TTC549 (cell line): ENCODE measurements around the gene ASCL5.

Experiments
- FAIRE-seq: peaks from 2 replicates; lab custom pipeline; 2012; peaks lifted over from hg19 to GRCh38; lab: Jason Lieb, UNC

Gene ASCL5

GRCh38 chr1:201136355-201137023, 9.5 kb upstream of the ASCL5 start:
- FAIRE-seq: no peak

GRCh38 chr1:201134405-201134804, 7.4 kb upstream of the ASCL5 start:
- no peak for FAIRE-seq

GRCh38 chr1:201131398-201131797, 4.4 kb upstream of the ASCL5 start:
- FAIRE-seq: no peak

GRCh38 chr1:201128962-201129361, 2.0 kb upstream of the ASCL5 start:
- FAIRE-seq: no peak

GRCh38 chr1:201128476-201128875, 1.5 kb upstream of the ASCL5 start:
- no peak for FAIRE-seq

DNA sequence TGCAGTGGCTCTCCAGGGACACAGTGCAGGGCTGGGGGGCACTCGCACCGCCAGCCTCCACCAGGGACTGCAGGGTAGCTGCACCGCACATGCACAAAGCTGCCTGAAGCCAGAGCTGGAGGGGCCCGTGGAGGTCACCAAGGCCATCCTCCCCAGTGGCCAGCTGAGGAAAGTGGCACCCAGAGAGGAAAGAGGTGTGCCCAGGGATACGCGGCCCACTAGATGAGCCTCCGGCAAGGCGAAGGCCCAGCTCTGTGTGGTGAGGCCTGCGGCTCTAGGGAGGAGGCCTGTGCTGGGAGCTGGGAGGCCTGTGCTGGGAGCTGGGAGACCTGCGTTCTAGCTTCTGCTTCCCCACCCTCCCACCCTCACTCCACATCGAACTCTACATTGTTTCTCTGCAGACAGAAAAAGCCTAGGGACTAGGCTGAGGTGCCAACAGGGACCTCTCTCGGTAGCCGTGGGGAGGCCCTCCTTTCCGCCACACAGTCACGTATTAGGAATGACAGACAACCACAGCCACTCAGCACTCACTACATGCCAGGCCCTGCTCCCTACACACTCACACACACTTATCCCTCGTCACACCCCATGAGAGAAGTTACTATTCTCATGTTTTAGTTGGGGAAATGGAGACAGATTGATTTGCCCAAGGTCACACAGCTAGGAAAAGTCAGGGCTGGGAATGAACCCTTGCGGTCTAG, 921 bp upstream of the ASCL5 start:
- FAIRE-seq: no peak

GRCh38 chr1:201126463-201126831, 537 bp downstream of the ASCL5 start:
- FAIRE-seq: no peak

DNA sequence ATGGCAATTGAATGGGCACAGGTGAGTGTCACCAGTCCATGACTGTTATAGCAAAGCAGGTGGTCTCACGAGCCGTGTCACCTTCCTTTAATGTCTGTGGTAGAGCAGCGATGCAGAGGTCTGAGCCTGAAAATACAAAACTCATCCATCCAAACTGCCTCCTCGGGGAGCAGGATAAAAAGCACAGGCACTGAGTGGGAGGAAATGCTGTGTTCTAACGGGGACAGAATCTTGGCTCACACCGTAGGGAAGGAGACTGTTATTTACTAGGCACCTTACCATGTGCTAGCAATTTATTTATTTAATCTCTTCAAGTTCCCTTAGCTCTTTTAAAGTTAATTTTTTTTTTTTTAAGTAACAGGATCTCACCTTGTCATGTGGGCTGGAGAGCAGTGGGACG, 1.2 kb downstream of the ASCL5 start:
- no peak for FAIRE-seq

DNA sequence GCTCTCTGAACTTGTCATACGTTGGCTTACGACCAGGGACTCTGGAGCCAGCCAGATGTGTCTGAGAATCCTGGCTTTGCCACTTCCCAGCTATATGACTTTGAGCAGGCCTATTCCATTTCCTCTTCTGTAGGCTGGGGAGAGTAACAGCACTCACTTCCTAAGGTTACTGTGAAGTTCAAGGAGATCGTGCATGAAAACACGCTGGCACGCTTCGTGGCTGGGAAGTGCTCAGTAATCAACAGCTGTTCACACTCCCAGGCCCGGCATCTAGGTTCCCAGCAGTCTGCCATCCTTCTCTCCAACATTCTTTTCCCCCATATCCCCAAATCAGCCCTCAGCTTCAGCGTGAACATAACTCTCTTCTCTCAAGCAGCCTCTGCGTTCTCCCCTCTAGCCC, 2.0 kb downstream of the ASCL5 start:
- no peak for FAIRE-seq

GRCh38 chr1:201123866-201124265, 3.1 kb downstream of the ASCL5 start:
- FAIRE-seq: no peak

- FAIRE-seq: no peak
These were observed 4.5 kb downstream of the ASCL5 start for GRCh38 chr1:201122321-201122957.

GRCh38 chr1:201119206-201120197, 7.5 kb downstream of the ASCL5 start:
- peak; percentile 89 for FAIRE-seq

DNA sequence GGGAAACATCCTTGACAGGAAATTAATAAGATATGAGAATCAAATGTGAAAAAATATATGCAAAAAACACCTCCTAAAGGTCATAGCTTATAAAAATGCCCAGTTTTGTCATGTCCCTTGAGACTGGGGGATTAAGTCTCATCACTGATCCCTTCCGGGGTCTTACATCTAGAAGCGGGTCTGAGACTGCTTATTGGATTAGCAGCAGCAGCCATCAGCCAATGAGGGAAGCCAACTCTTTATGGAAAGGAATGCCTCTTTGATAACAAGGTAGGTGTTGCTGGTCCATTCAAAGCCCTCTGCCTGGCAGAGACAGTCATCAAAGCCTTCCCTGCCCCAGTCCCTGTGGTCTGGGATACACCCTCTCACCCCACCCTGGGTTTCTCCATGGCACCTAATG, 10.9 kb downstream of the ASCL5 start:
- no peak for FAIRE-seq

- no peak for FAIRE-seq
These were observed 11.5 kb downstream of the ASCL5 start for GRCh38 chr1:201115390-201115937.

DNA sequence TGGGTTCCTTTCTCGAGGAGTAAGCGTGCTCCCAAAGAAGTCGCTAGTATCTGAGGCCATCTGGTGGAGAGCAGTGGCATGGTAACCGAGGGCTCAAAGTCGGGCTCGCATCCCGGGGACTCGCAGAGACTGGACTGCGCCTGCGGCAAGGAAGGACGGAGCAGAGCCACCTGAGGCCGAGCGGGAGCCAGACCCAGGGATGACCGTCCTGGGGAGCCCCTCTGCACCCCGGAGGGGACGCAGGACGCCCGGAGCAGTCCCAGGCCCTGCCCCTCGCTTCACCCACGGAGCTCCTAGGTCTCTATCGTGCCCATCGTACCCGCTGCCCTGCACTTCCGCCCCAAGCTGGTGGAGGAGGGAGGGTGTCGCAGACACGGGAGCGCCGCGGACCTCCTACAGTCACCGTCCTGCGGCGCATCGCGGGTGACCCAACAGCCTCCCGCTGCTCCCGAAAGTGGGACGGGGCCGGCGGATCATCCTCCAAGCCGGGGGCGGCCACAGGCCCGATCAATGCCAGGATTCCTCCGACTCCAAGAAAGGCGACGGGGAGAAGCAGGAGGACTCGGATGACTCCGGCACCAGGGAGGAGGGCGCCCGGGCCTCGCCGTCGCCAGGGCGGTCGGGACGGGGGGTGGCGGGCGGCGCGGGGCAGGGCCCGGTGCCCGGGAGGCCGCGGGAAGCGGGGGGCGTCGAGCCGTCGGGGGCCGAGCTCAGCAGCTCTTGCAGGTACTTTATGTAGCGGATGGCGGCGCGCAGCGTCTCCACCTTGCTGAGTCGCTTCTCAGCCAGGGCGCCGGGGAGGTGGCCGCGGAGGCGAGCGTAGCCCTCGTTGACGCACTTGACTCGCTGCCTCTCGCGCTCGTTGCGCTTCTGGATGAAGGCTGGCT, 12.5 kb downstream of the ASCL5 start:
- peak; percentile 96 for FAIRE-seq

DNA sequence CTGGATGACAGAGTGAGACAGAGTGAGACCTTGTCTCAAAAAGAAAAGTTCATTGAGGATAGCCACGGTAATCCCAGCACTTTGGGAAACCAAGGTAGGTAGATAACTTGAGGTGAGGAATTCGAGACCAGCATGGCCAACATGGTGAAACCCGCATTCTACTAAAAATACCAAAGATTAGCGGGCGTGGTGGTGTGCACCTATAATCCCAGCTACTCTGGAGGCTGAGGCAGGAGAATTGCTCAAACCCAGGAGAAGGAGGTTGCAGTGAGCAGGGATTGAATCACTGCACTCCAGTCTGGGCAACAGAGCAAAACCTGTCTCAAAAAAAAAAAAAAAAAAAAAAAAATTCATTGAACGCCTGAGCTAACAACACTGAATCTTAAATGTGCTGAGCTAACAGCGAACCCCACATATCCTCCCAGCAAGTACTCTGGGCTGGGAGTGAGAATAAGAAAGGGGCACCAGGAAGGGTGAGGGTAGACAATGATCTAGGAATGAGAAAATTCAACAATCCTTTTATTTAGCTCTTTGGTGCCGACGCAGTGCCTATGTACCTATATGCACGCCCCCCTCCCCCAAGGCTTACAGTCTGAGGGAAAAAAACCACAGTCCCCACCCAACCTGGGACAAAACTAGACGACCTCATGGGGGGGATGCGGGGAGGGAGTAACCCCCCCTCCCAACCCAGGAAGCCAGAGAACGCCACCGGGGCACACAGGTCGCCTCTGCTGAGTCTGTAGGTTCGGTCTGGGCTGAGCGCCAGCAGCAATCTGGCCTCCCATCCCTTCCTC, 13.3 kb downstream of the ASCL5 start:
- FAIRE-seq: no peak

GRCh38 chr1:201112926-201113325, 14.1 kb downstream of the ASCL5 start:
- no peak for FAIRE-seq

DNA sequence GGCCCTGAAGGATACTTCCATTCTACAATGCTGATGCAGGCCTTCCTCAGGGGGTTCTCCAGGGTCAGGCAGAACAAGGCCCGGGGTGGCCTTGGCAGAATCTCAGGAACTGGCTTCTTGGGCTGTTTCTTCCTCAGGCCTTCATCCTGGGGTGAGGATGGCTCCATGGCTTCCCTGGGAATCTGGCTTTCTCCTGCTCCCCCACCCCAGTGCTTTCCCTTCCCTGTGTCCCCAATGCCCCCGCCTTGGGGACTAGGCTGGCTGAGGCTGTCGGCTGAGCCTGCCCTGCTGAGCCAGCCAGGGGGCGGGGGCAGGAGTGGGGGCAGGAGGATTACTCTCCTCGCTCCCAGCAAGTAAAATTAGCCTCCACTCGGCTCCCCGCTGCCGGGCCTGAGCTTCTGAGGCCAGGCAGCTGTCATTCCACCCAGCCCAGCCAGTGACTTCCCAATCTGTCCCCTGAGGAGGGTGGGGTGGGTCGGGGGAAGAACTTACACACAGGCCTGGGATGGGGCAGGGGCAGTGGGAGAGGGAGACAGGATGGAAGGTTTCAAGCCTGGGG, 14.7 kb downstream of the ASCL5 start, which contains the start of gene CACNA1S:
Gene CACNA1S (minus strand): TSS at position 254 of the 559 bp plus-strand sequence. CDS start 87 bp downstream, at position 167.
- FAIRE-seq: no peak

- FAIRE-seq: no peak
These were observed 15.3 kb downstream of the ASCL5 start for GRCh38 chr1:201111672-201112071.

- FAIRE-seq: no peak
These were observed 15.8 kb downstream of the ASCL5 start for GRCh38 chr1:201111156-201111555.
